WTC11 (cell line): ENCODE measurements around the gene MTMR8. TPM values are rescaled to one million over a fixed set of nuclear protein-coding genes. Genes with fewer than 3 reads are reported as not detected.

ENCODE experiments used
- ATAC-seq: fragments of 200-7000 bp; cut with Tn5 transposase; 2 replicates; pipeline ENCODE4 v1.10.0; 2021; ENCODE audit warnings: mild to moderate bottlenecking, moderate library complexity
- CTCF ChIA-PET: fragments of 300-600 bp; sonication (Branson Sonifier 250); formaldehyde crosslinking; loops from one replicate; lab custom pipeline; 2021; ENCODE audit warnings: antibody characterized with exemption; lab: Charles Lee
- POLR2A ChIA-PET: fragments of 350-600 bp; sonication (Branson Sonifier 250); formaldehyde crosslinking; loops from one replicate; lab custom pipeline; 2021; ENCODE audit warnings: antibody characterized with exemption; lab: Charles Lee
- DNase-seq: peaks from one replicate; pipeline ENCODE4 v3.0.0; 2021; ENCODE audit warnings: low spot score
- H3K27ac Mint-ChIP-seq: 2 replicates; pipeline ENCODE4 v1.8.0; 2021; ENCODE audit warnings: mixed read lengths
- H3K27me3 Mint-ChIP-seq: 2 replicates; pipeline ENCODE4 v1.8.0; 2021; ENCODE audit warnings: low read depth, mild to moderate bottlenecking, moderate library complexity, mixed read lengths
- H3K36me3 Mint-ChIP-seq: 2 replicates; pipeline ENCODE4 v1.8.0; 2021; ENCODE audit warnings: mixed read lengths
- H3K4me1 Mint-ChIP-seq: 2 replicates; pipeline ENCODE4 v1.8.0; 2022; ENCODE audit warnings: mixed read lengths
- H3K4me3 Mint-ChIP-seq: 2 replicates; pipeline ENCODE4 v1.8.0; 2021; ENCODE audit warnings: mild to moderate bottlenecking, moderate library complexity, mixed read lengths
- H3K9me3 Mint-ChIP-seq: 2 replicates; pipeline ENCODE4 v1.8.0; 2021; ENCODE audit warnings: mixed read lengths
- ATF1 ChIP-seq: sonication (generic); formaldehyde crosslinking; IDR thresholded peaks from 2 replicates; pipeline ENCODE4 v1.8.1; 2023; ENCODE audit warnings: mild to moderate bottlenecking, moderate library complexity, missing genetic modification reagents
- ATF3 ChIP-seq: sonication (generic); formaldehyde crosslinking; conservative IDR thresholded peaks from 2 replicates; pipeline ENCODE4 v1.8.1; 2022; ENCODE audit warnings: mild to moderate bottlenecking, missing genetic modification reagents
- ATF6 ChIP-seq: sonication (generic); formaldehyde crosslinking; IDR thresholded peaks from 2 replicates; pipeline ENCODE4 v1.8.1; 2023; ENCODE audit warnings: mild to moderate bottlenecking, missing genetic modification reagents
- CREB1 ChIP-seq: sonication (generic); formaldehyde crosslinking; IDR thresholded peaks from 2 replicates; pipeline ENCODE4 v1.8.0; 2023; ENCODE audit warnings: mild to moderate bottlenecking, missing genetic modification reagents
- CREM ChIP-seq: sonication (generic); formaldehyde crosslinking; IDR thresholded peaks from 2 replicates; pipeline ENCODE4 v1.8.1; 2022; ENCODE audit warnings: mild to moderate bottlenecking, missing genetic modification reagents, moderate library complexity
- ELF4 ChIP-seq: sonication (generic); formaldehyde crosslinking; IDR thresholded peaks from 2 replicates; pipeline ENCODE4 v1.8.1; 2022; ENCODE audit warnings: low read depth, mild to moderate bottlenecking, moderate library complexity, missing genetic modification reagents
- ETV6 ChIP-seq: sonication (generic); formaldehyde crosslinking; IDR thresholded peaks from 2 replicates; pipeline ENCODE4 v1.8.1; 2022; ENCODE audit warnings: mild to moderate bottlenecking, missing genetic modification reagents
- FOXP4 ChIP-seq: sonication (generic); formaldehyde crosslinking; IDR thresholded peaks from 2 replicates; pipeline ENCODE4 v1.8.0; 2022; ENCODE audit warnings: mild to moderate bottlenecking, missing genetic modification reagents
- HMGA2 ChIP-seq: fragments of 250-450 bp; sonication (Bioruptor Pico); IDR thresholded peaks from 2 replicates; pipeline ENCODE4 v1.4.0; 2021; ENCODE audit warnings: mild to moderate bottlenecking, moderate library complexity
- IRF1 ChIP-seq: sonication (generic); formaldehyde crosslinking; IDR thresholded peaks from 2 replicates; pipeline ENCODE4 v1.8.0; 2023; ENCODE audit warnings: missing genetic modification reagents
- IRF2 ChIP-seq: sonication (generic); formaldehyde crosslinking; IDR thresholded peaks from 2 replicates; pipeline ENCODE4 v1.8.0; 2022; ENCODE audit warnings: low read depth, missing genetic modification reagents, borderline replicate concordance
- NR3C1 ChIP-seq: sonication (generic); formaldehyde crosslinking; conservative IDR thresholded peaks from 2 replicates; pipeline ENCODE4 v1.8.1; 2023; ENCODE audit warnings: low read depth, mild to moderate bottlenecking, missing genetic modification reagents
- OVOL2 ChIP-seq: fragments of 250-450 bp; sonication (Bioruptor Pico); IDR thresholded peaks from 2 replicates; pipeline ENCODE4 v1.9.0; 2021; ENCODE audit warnings: mild to moderate bottlenecking, borderline replicate concordance
- PRRX2 ChIP-seq: fragments of 250-450 bp; sonication (Bioruptor Pico); IDR thresholded peaks from 2 replicates; pipeline ENCODE4 v1.8.0; 2021; ENCODE audit warnings: mild to moderate bottlenecking
- RELA ChIP-seq: sonication (generic); formaldehyde crosslinking; IDR thresholded peaks from 2 replicates; pipeline ENCODE4 v1.8.1; 2022; ENCODE audit warnings: missing genetic modification reagents, mild to moderate bottlenecking, borderline replicate concordance
- SMAD3 ChIP-seq: sonication (generic); formaldehyde crosslinking; IDR thresholded peaks from 2 replicates; pipeline ENCODE4 v1.8.0; 2022; ENCODE audit warnings: missing genetic modification reagents, mild to moderate bottlenecking, borderline replicate concordance
- TEAD1 ChIP-seq: sonication (generic); formaldehyde crosslinking; IDR thresholded peaks from 2 replicates; pipeline ENCODE4 v1.8.0; 2022; ENCODE audit warnings: mild to moderate bottlenecking, missing genetic modification reagents
- ZBTB21 ChIP-seq: sonication (generic); formaldehyde crosslinking; IDR thresholded peaks from 2 replicates; pipeline ENCODE4 v1.8.1; 2023; ENCODE audit warnings: mild to moderate bottlenecking, missing genetic modification reagents, borderline replicate concordance
- ZNF121 ChIP-seq: sonication (generic); formaldehyde crosslinking; IDR thresholded peaks from 2 replicates; pipeline ENCODE4 v1.8.0; 2023; ENCODE audit warnings: missing genetic modification reagents
- ZNF263 ChIP-seq: sonication (generic); formaldehyde crosslinking; IDR thresholded peaks from 2 replicates; pipeline ENCODE4 v1.8.1; 2022; ENCODE audit warnings: low read depth, mild to moderate bottlenecking, moderate library complexity, missing genetic modification reagents
- ZNF317 ChIP-seq: sonication (generic); formaldehyde crosslinking; IDR thresholded peaks from 2 replicates; pipeline ENCODE4 v1.8.1; 2023; ENCODE audit warnings: low read depth, mild to moderate bottlenecking, moderate library complexity, missing genetic modification reagents, borderline replicate concordance
- ZNF416 ChIP-seq: fragments of 250-450 bp; sonication (Bioruptor Pico); IDR thresholded peaks from 2 replicates; pipeline ENCODE4 v1.9.0; 2021; ENCODE audit warnings: mild to moderate bottlenecking, inconsistent platforms
- ZSCAN18 ChIP-seq: fragments of 250-450 bp; sonication (Bioruptor Pico); IDR thresholded peaks from 2 replicates; pipeline ENCODE4 v2.1.2; 2022; ENCODE audit warnings: mild to moderate bottlenecking, moderate library complexity
- total RNA-seq: library from RNA; stranded (reverse); gene quantifications from 3 replicates; pipeline ENCODE4 v1.2.3, GENCODE V29; 2021
- TF ChIP-seq, protein P1 (sequence below): sonication (generic); formaldehyde crosslinking; IDR thresholded peaks from 2 replicates; pipeline ENCODE4 v1.8.1; 2023; ENCODE audit warnings: mild to moderate bottlenecking, missing genetic modification reagents

Gene MTMR8
- total RNA-seq, 1 experiment from 2014 or later, result 7.1 TPM

- Mint-ChIP-seq H3K4me1 (no peaks in the 10 kb centered on the region), H3K9me3 (peaks cover 27% of the 10 kb centered on the region), H3K36me3 (peaks cover 22% of the 10 kb centered on the region), H3K27me3 (no peaks in the 10 kb centered on the region; the same call in 1 of the 2 replicates), H3K27ac (no peak overlapping the region), H3K4me3 (no peak overlapping the region)
- CTCF ChIA-PET, result no interaction called here
- POLR2A ChIA-PET, result no interaction called here
- no peak for DNase-seq
- TF ChIP-seq ZSCAN18 (CRISPR knock-in tag) (no peak), TEAD1 (CRISPR knock-in tag) (no peak)
- ATAC-seq, result no peak
Measured at GRCh38 chrX:64313624-64314023, 81.6 kb downstream of the MTMR8 start.

GRCh38 chrX:64306712-64307111, 88.5 kb downstream of the MTMR8 start:
- Mint-ChIP-seq H3K27me3 (no peaks in the 10 kb centered on the region; the same call in 1 of the 2 replicates), H3K27ac (no peak overlapping the region), H3K4me1 (no peaks in the 10 kb centered on the region), H3K9me3 (peaks cover 14% of the 10 kb centered on the region), H3K36me3 (peaks cover 15% of the 10 kb centered on the region), H3K4me3 (no peak overlapping the region)
- POLR2A ChIA-PET, result no interaction called here
- no peak for DNase-seq
- CTCF ChIA-PET, result no interaction called here
- no peak for ATAC-seq
- TF ChIP-seq RELA (CRISPR knock-in tag) (no peak), IRF2 (CRISPR knock-in tag) (no peak), ELF4 (no peak), TEAD1 (CRISPR knock-in tag) (no peak), CREM (CRISPR knock-in tag) (no peak), CREB1 (CRISPR knock-in tag) (no peak), PRRX2 (CRISPR knock-in tag) (no peak), ZNF416 (no peak), FOXP4 (CRISPR knock-in tag) (no peak), HMGA2 (CRISPR knock-in tag) (no peak), ETV6 (no peak), ATF3 (CRISPR knock-in tag) (no peak)

- Mint-ChIP-seq H3K4me1 (no peaks in the 10 kb centered on the region), H3K36me3 (0 out of 2 replicates have a peak, but pooled peaks cover 2% of the 10 kb centered on the region), H3K4me3 (no peak overlapping the region), H3K9me3 (peaks cover 3% of the 10 kb centered on the region), H3K27me3 (no peaks in the 10 kb centered on the region), H3K27ac (no peak overlapping the region)
- POLR2A ChIA-PET, result no interaction called here
- CTCF ChIA-PET, result no interaction called here
- ATAC-seq (no peak), DNase-seq (no peak)
- TF ChIP-seq NR3C1 (CRISPR knock-in tag) (no peak), ZNF263 (CRISPR knock-in tag) (no peak), SMAD3 (CRISPR knock-in tag) (no peak), OVOL2 (no peak), IRF1 (CRISPR knock-in tag) (no peak), ATF6 (CRISPR knock-in tag) (no peak), ATF1 (CRISPR knock-in tag) (no peak), ZBTB21 (CRISPR knock-in tag) (no peak), IRF2 (CRISPR knock-in tag) (no peak), ZNF121 (CRISPR knock-in tag) (no peak), ZNF317 (CRISPR knock-in tag) (no peak)
- TF ChIP-seq, protein P1, sequence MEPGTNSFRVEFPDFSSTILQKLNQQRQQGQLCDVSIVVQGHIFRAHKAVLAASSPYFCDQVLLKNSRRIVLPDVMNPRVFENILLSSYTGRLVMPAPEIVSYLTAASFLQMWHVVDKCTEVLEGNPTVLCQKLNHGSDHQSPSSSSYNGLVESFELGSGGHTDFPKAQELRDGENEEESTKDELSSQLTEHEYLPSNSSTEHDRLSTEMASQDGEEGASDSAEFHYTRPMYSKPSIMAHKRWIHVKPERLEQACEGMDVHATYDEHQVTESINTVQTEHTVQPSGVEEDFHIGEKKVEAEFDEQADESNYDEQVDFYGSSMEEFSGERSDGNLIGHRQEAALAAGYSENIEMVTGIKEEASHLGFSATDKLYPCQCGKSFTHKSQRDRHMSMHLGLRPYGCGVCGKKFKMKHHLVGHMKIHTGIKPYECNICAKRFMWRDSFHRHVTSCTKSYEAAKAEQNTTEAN (CRISPR knock-in tag), result no peak
Measured at GRCh38 chrX:64291123-64291522, 104.1 kb downstream of the MTMR8 start.
